Central memory CD8-positive, alpha-beta T cell (primary cell): ENCODE measurements around the gene ZNF474.

ENCODE experiments used
- ATAC-seq: fragments of 150-1000 bp; cut with Tn5 transposase; replicated peaks from 2 replicates; pipeline ENCODE4 v1.10.0; 2022; ENCODE audit warnings: mild to moderate bottlenecking, moderate FRiP score, moderate number of reproducible peaks; ENCODE audit not compliant: poor library complexity, severe bottlenecking; ENCODE audit errors: extremely low read depth
- DNase-seq, 2 donors: peaks; one replicate each; pipeline ENCODE4 v3.0.0; 2021; ENCODE audit warnings: low spot score in 2 of 2
- H3K27ac Mint-ChIP-seq: one replicate; pipeline ENCODE4 v1.8.0; 2022; ENCODE audit warnings: low read depth, mild to moderate bottlenecking, moderate library complexity, mixed read lengths
- H3K27me3 Mint-ChIP-seq: one replicate; pipeline ENCODE4 v1.8.0; 2022; ENCODE audit warnings: mixed read lengths
- H3K36me3 Mint-ChIP-seq: one replicate; pipeline ENCODE4 v1.8.0; 2022; ENCODE audit warnings: mild to moderate bottlenecking, moderate library complexity, mixed read lengths; ENCODE audit not compliant: insufficient read depth
- H3K4me1 Mint-ChIP-seq: one replicate; pipeline ENCODE4 v1.8.0; 2022; ENCODE audit warnings: mixed read lengths
- H3K4me3 Mint-ChIP-seq: one replicate; pipeline ENCODE4 v1.8.0; 2022; ENCODE audit warnings: mild to moderate bottlenecking, moderate library complexity, mixed read lengths
- H3K9me3 Mint-ChIP-seq: one replicate; pipeline ENCODE4 v1.8.0; 2022; ENCODE audit warnings: mixed read lengths

Gene ZNF474

DNA sequence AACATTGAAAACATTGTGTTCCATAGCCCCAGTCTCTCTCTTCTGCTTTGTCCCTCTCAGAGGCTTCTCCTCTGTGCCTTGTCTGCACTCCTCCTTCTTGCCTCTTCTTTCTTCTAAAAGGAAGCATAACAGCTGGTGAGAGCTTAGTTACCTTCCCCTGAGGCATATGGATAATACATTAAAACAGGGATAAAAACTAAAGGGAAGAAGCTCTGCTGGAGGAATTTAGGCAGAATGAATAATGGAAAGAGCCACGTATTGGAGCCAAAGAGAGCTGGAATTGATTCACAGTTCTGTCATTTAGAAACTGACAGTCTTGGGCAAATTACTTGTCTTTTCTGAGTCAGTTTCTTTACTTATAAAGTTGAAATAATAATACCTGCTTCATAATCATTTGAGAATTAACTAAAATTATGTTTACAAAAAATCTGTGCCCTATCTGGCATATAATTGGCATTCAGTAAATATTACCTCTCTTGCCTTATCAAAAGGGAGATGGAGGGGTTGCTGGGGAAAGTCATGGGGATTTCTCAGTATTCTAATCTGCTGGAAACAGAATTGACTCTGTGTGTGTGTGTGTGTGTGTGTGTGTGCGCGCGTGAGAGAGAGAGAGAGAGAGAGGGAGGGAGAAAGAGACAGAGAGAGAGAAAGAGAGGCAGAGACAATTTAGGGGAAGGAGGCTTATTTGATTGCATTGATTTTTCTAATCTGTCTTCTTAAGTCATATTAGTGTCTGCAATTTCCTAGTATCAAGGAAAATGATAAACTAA is 20.2 kb downstream of the ZNF474 start:
- Mint-ChIP-seq H3K36me3 (no peaks in the 10 kb centered on the region), H3K27me3 (no peaks in the 10 kb centered on the region), H3K4me3 (no peak overlapping the region), H3K27ac (no peak overlapping the region), H3K9me3 (no peaks in the 10 kb centered on the region), H3K4me1 (no peaks in the 10 kb centered on the region)
- DNase-seq (no peak), ATAC-seq (no peak)

DNA sequence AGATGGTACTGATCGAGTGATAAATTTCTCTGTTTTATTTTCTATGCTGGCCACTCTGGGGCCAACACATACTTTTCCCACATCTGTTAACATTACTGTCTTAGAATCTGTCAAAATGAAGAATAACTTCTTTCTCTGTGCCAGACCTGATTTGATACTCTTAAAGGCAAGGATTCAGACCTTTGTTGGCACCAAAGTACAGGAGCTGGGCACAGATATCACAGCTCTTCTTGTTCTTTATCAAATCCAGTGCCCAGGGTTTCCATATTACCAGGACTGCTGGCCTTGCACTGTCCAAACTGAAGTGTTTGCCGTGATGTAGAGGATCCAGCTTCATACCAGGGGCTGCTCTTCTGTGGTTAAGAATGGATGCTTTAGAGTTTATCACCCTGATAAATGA is 20.9 kb downstream of the ZNF474 start:
- Mint-ChIP-seq H3K27me3 (no peaks in the 10 kb centered on the region), H3K36me3 (no peaks in the 10 kb centered on the region), H3K4me1 (no peaks in the 10 kb centered on the region), H3K9me3 (no peaks in the 10 kb centered on the region), H3K27ac (no peak overlapping the region), H3K4me3 (no peak overlapping the region)
- DNase-seq (no peak), ATAC-seq (no peak)

DNA sequence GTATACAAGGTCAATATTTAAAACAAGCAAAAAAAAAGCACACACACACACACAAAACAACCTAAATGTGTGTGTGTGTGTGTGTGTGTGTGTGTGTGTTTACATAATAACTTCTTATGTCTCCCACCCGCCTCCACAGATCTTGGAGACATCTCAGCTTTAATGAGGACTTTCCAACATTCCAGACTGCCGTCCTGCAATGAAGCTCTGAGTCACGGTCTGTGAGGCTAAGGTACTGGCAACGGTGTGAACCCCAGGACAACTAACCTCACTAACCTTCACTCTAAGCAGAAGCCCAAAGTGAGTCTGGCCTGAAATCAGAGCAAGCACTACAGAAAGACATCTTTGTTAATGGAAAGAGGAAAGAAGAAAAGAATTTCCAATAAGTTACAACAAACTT is 22.3 kb downstream of the ZNF474 start:
- Mint-ChIP-seq H3K27me3 (no peaks in the 10 kb centered on the region), H3K36me3 (no peaks in the 10 kb centered on the region), H3K27ac (no peak overlapping the region), H3K4me1 (no peaks in the 10 kb centered on the region), H3K9me3 (no peaks in the 10 kb centered on the region), H3K4me3 (no peak overlapping the region)
- ATAC-seq (no peak), DNase-seq (no peak)

DNA sequence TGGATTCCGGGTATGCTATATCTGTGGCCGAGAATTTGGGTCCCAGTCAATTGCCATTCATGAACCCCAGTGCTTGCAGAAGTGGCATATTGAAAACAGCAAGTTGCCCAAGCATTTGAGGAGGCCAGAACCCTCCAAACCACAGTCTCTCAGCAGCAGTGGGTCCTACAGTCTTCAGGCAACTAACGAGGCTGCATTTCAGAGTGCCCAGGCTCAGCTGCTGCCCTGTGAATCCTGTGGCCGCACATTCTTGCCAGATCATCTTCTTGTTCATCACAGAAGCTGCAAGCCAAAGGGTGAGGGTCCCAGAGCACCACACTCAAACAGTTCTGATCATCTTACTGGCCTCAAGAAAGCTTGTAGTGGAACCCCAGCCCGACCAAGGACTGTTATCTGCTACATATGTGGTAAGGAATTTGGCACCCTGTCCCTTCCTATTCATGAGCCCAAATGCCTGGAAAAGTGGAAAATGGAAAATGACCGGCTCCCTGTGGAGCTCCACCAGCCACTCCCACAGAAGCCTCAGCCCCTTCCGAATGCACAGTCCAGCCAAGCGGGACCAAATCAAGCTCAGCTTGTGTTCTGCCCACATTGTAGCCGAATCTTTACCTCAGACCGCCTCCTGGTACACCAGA is 23.0 kb downstream of the ZNF474 start:
- no peak for DNase-seq
- no peaks in the 10 kb centered on the region for H3K9me3 Mint-ChIP-seq
- H3K27ac Mint-ChIP-seq, result no peak overlapping the region
- no peaks in the 10 kb centered on the region for H3K36me3 Mint-ChIP-seq
- H3K4me1 Mint-ChIP-seq, result no peaks in the 10 kb centered on the region
- no peak overlapping the region for H3K4me3 Mint-ChIP-seq
- ATAC-seq, result no peak
- no peaks in the 10 kb centered on the region for H3K27me3 Mint-ChIP-seq

GRCh38 chr5:122153230-122153629 is 23.9 kb downstream of the ZNF474 start:
- DNase-seq, result no peak

GRCh38 chr5:122153774-122154173 is 24.4 kb downstream of the ZNF474 start:
- H3K9me3 Mint-ChIP-seq, result no peaks in the 10 kb centered on the region
- no peak overlapping the region for H3K27ac Mint-ChIP-seq
- no peak overlapping the region for H3K4me3 Mint-ChIP-seq
- no peaks in the 10 kb centered on the region for H3K27me3 Mint-ChIP-seq
- DNase-seq (no peak), ATAC-seq (no peak)
- H3K36me3 Mint-ChIP-seq, result no peaks in the 10 kb centered on the region
- no peaks in the 10 kb centered on the region for H3K4me1 Mint-ChIP-seq

More at GRCh38 chr5:122153230-122153629, 23.9 kb downstream of the ZNF474 start:
- no peaks in the 10 kb centered on the region for H3K36me3 Mint-ChIP-seq
- H3K4me3 Mint-ChIP-seq, result no peak overlapping the region
- ATAC-seq, result no peak
- H3K27ac Mint-ChIP-seq, result no peak overlapping the region
- no peaks in the 10 kb centered on the region for H3K27me3 Mint-ChIP-seq
- H3K4me1 Mint-ChIP-seq, result no peaks in the 10 kb centered on the region
- H3K9me3 Mint-ChIP-seq, result no peaks in the 10 kb centered on the region

- DNase-seq (no peak), ATAC-seq (no peak)
- H3K4me1 Mint-ChIP-seq, result no peaks in the 10 kb centered on the region
- H3K4me3 Mint-ChIP-seq, result no peak overlapping the region
- no peak overlapping the region for H3K27ac Mint-ChIP-seq
- H3K27me3 Mint-ChIP-seq, result no peaks in the 10 kb centered on the region
- no peaks in the 10 kb centered on the region for H3K9me3 Mint-ChIP-seq
- H3K36me3 Mint-ChIP-seq, result no peaks in the 10 kb centered on the region
Measured at GRCh38 chr5:122154491-122154890, 25.1 kb downstream of the ZNF474 start.

DNA sequence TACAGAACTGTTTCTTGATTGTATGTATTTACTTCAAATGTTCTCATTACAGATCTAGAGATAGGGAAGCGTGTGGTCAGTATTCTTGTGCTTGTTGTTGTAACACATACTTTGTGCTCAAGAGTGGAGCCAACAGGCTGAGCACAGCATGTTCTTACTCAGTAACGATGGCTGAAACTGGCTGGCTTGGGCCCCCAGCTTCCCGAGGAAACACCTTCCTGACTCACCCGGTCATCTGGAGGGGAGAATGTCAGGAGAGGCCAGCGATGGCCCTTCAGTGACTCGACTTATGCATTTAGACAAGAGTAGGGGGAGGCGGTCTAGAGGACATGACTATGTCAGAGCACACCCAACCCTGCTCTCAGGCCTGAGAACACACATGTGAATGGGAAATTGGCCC is 25.6 kb downstream of the ZNF474 start:
- Mint-ChIP-seq H3K4me1 (no peaks in the 10 kb centered on the region), H3K4me3 (no peak overlapping the region), H3K27ac (no peak overlapping the region), H3K9me3 (no peaks in the 10 kb centered on the region), H3K36me3 (no peaks in the 10 kb centered on the region), H3K27me3 (no peaks in the 10 kb centered on the region)
- ATAC-seq (no peak), DNase-seq (no peak)

GRCh38 chr5:122155546-122155945 is 26.2 kb downstream of the ZNF474 start:
- Mint-ChIP-seq H3K4me1 (no peaks in the 10 kb centered on the region), H3K27ac (no peak overlapping the region), H3K36me3 (no peaks in the 10 kb centered on the region), H3K4me3 (no peak overlapping the region), H3K27me3 (no peaks in the 10 kb centered on the region), H3K9me3 (no peaks in the 10 kb centered on the region)
- ATAC-seq (no peak), DNase-seq (no peak)

DNA sequence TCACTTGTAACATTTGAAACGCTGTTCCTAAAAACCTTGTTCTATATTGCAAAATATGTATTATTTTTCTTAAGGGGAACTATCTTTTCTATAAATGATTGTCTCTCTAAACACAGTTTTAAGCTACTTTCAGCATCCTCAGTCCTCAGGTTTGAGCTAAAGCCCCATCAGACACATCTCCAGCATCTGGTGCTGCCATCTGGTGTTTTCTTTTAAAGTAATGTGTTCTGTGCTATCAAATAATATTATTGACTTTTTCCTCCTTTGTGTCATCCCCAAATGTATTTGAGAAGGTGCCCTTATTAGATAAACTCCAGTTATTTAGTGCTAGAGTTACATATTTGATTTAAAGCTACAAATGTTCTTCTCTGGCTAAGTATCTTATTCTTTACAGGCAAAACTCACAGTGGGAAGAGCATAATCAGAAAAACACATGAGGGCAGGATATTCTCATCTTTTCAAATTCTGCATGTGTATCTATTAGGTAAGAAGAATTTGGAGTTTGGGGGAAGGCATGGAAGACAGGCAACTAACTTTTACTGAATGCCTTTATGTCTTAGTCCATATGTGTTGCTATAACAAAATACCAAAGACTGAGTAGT is 27.5 kb downstream of the ZNF474 start:
- no peaks in the 10 kb centered on the region for H3K27me3 Mint-ChIP-seq
- DNase-seq (no peak), ATAC-seq (no peak)
- no peak overlapping the region for H3K27ac Mint-ChIP-seq
- H3K9me3 Mint-ChIP-seq, result no peaks in the 10 kb centered on the region
- no peaks in the 10 kb centered on the region for H3K36me3 Mint-ChIP-seq
- no peaks in the 10 kb centered on the region for H3K4me1 Mint-ChIP-seq
- H3K4me3 Mint-ChIP-seq, result no peak overlapping the region

- Mint-ChIP-seq H3K9me3 (no peaks in the 10 kb centered on the region), H3K27me3 (no peaks in the 10 kb centered on the region), H3K36me3 (no peaks in the 10 kb centered on the region), H3K27ac (no peak overlapping the region), H3K4me3 (no peak overlapping the region), H3K4me1 (no peaks in the 10 kb centered on the region)
- no peak for DNase-seq
- no peak for ATAC-seq
Measured at GRCh38 chr5:122162100-122162638, 32.8 kb downstream of the ZNF474 start.

- Mint-ChIP-seq H3K4me1 (no peaks in the 10 kb centered on the region), H3K36me3 (no peaks in the 10 kb centered on the region), H3K4me3 (no peak overlapping the region), H3K9me3 (no peaks in the 10 kb centered on the region), H3K27me3 (no peaks in the 10 kb centered on the region), H3K27ac (no peak overlapping the region)
- ATAC-seq (no peak), DNase-seq (no peak)
Measured at GRCh38 chr5:122163121-122164069, 34.0 kb downstream of the ZNF474 start.
